ENCODE results near the gene ZNF10.
A peak's percentile ranks its signal among the peaks of the same experiment; 100 is the strongest.

ZNF10 gene

GRCh38 chr12:133165776-133166175, 35.3 kb downstream of the ZNF10 start:
- TF ChIP-seq CTCF (IDR thresholded peaks at IDR 0.05; ENCODE audit: extremely low read depth, missing control alignments): no peak
- no peak for DNase-seq (ENCODE audit: low spot score)

- no peak for TF ChIP-seq CTCF (IDR thresholded peaks at IDR 0.05; ENCODE audit: extremely low read depth, missing control alignments)
- no peak for DNase-seq (ENCODE audit: low spot score)
Observed at GRCh38 chr12:133172491-133172890, 42.1 kb downstream of the ZNF10 start.

GRCh38 chr12:133174901-133175300, 44.5 kb downstream of the ZNF10 start:
- no peak for DNase-seq (ENCODE audit: low spot score)
- TF ChIP-seq CTCF (IDR thresholded peaks at IDR 0.05; ENCODE audit: extremely low read depth, missing control alignments): no peak

- DNase-seq (ENCODE audit: low spot score): no peak
- no peak for TF ChIP-seq CTCF (IDR thresholded peaks at IDR 0.05; ENCODE audit: extremely low read depth, missing control alignments)
Observed at GRCh38 chr12:133180669-133181068, 50.2 kb downstream of the ZNF10 start.

- DNase-seq (ENCODE audit: low spot score): peak; percentile 91
- TF ChIP-seq CTCF (IDR thresholded peaks at IDR 0.05; ENCODE audit: extremely low read depth, missing control alignments): peak; percentile 49
Observed at GRCh38 chr12:133181238-133181959, 51.0 kb downstream of the ZNF10 start, which contains the start of gene ZNF268. TSS of gene ZNF268 (plus strand) at chr12:133181495. CDS start at chr12:133181998, 503 bp downstream.

- DNase-seq (ENCODE audit: low spot score): no peak
- no peak for TF ChIP-seq CTCF (IDR thresholded peaks at IDR 0.05; ENCODE audit: extremely low read depth, missing control alignments)
Observed at GRCh38 chr12:133190176-133190575, 59.7 kb downstream of the ZNF10 start.

- DNase-seq (ENCODE audit: low spot score): no peak
Observed at GRCh38 chr12:133192847-133193246, 62.4 kb downstream of the ZNF10 start.

More at GRCh38 chr12:133192847-133193246, 62.4 kb downstream of the ZNF10 start:
- no peak for TF ChIP-seq CTCF (IDR thresholded peaks at IDR 0.05; ENCODE audit: extremely low read depth, missing control alignments)

All from GM20000 (cell line).